GM12872 (cell line): Measurements from ENCODE around the gene MUC6.

Source experiments
- CTCF ChIP-seq: IDR thresholded peaks from 3 replicates; pipeline ENCODE4 v1.5.1; 2011; ENCODE audit warnings: low read depth, mild to moderate bottlenecking, low read length, moderate library complexity; ENCODE audit not compliant: insufficient read depth

The MUC6 gene

DNA sequence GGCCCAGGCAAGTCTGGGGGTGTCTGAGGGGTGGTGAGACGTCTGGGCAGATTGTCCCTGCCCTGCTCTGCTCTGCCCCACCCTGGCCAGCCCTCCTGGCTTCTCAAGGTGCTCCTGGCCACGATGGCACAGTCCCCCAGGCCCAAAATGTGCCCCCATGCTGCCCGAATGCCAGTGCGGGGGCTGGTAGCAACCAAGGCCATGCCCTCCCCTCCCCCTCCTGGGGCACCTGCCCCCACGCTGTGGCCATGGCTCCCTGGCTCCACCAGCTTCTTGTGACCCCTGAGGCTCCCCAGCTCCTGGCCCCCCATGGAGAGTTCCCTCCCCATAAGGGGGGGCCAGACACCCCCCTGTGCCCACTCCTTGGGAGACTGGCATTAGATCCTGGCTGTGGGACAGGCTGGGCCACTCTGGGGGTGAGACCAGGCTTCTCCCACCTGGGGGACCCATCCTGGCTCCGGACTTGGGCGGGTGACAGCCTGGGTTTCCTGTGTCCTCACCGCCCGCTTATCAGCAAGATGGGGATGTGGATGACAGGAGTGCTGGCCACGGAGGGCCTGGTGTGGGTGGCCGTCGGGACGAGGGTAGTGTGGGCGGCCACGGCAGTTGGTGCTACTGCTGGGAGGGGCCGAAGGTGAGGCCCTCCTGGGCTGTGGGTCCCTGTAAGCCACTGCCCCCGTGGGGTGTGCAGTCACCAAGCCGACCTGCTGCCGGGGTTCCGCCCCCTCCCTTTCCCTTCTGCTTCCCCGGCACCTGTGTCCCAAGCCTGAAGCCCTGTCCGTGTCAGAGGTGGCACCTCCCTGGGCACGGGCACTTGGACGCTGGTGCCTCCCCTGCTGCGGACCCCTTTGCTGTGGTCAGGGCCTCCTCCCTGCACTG lies 15.9 kb upstream of the MUC6 start:
- no peak for TF ChIP-seq CTCF

DNA sequence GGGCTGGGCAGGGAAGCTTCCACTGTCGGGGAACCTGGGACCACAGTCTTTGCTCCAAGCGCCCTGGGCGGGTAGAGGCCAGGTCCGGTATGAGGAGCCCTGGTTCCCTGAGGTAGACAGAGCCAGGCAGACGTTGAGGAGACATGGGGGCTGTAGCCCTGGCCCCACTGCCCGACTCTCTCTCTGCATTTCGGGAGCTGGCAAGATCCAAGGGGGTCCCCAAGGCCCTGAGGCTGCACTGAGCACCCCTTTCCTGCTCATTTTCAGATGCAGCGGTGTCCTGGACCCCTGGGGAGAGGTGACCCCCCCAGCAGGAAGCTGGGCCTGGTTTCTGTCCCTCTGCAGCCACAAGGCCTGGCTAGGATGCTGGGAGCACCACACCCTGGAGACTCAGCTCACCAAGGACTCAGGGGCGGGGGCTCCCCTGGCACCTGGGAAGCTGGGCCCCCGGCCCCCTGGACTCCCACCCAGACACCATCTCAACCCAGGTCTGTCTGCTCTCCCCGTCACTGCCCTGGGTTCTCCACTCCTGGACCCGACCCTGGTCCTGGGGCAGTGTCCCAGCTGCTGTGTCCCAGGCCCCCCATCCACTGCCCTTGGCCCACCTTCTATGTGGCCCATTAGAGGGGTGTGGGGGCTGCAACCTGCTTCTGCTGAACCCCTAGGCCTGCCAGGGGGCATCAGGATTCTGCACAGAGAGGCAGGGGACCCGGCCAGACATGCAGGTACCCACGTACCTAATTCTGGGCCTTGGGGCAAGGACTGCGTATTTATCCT lies 15.0 kb upstream of the MUC6 start:
- TF ChIP-seq CTCF = no peak

DNA sequence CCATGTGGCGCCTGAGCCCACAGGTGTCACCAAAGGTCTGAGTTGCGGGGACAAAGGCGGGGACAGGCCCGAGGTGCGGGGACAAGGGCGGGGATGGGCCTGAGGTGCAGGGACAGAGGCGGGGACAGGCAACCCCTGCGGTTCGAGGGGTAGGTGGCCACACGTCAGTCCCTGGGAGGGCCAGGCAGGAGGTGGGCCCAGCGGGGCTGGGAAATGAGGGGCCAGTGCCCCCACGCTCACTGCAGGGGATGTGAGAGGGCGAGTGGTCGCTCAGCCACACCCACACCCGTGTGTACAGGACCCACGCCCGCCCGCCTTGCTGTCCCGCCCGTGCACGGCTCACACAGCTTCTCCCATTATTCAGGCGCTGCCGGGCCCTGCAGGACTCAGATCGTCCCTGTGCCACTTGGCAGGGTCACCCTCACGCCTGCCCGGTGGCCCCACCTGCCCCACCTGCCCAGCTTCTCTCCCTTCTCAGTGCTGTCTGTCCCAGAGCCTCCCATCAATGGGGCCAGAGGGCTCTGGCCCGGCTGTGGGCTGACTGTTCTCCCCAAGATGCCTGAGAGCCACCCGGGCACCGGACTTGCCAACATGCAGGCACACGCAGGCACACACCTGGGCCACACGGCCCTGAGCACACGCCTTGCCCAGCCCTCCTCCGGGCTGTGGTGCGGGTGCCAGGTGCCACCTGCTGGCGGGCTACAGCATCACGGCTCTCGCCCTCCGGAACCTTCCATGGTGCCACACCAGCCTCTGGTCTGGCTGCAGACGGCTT lies 14.2 kb upstream of the MUC6 start:
- peak; percentile 97 for TF ChIP-seq CTCF

DNA sequence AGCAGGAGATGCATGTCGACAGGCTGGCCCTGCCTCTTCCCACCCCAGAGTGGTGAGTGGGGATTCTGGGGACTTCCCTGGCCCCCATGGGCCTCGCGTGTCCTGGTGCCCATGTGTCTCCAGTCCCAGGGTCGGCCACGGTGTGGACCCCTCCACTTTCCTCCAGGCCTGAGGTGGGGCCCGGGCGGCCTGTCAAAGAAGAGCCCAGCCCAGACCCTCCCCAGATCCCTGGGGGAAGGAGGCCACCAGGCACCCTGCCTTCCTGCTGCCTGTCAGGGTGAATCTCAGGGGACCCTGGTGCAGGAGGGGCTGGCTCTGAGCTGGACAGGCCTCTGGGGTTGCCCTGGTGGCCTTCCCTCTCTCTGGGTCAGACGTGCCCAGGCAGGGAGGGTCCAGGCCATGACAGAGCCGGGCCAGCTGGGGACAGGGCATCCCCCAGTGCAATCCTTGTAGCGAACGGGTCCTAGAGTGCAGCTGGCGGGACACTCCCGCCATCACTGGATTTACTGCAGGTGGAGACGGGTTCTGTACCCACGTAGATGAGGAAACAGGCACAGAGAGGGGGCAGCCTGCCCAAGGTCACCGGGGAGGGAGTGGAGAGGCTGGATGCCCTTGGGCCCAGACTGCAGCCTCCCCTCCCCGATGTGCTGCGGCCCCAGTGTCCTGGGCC lies 13.5 kb upstream of the MUC6 start:
- TF ChIP-seq CTCF = no peak

- TF ChIP-seq CTCF = no peak
Observed at GRCh38 chr11:1049431-1049891, 12.9 kb upstream of the MUC6 start.

GRCh38 chr11:1049071-1049405 lies 12.5 kb upstream of the MUC6 start:
- TF ChIP-seq CTCF = no peak
